Motor neuron (in vitro differentiated cells): Measurements from ENCODE around the gene ZNF433. TPM values are rescaled to one million over a fixed set of nuclear protein-coding genes. Genes with fewer than 3 reads are reported as not detected.

ENCODE experiments used
- ATAC-seq, 8 experiments: fragments of 200-7000 bp; cut with Tn5 transposase; replicated peaks in 6 of 8; 2 replicates each; pipeline ENCODE4 v1.8.0; 2021; ENCODE audit warnings: mild to moderate bottlenecking in 8 of 8, moderate library complexity in 8 of 8
- H3K27ac ChIP-seq, 2 donors: fragments of 250-450 bp; sonication (Bioruptor Pico); 2 replicates each; pipeline ENCODE4 v1.9.0; 2021; ENCODE audit warnings: antibody characterized with exemption in 2 of 2, mild to moderate bottlenecking in 2 of 2, moderate library complexity in 1 of 2
- H3K4me1 ChIP-seq, 2 donors: fragments of 250-450 bp; sonication (Bioruptor Pico); replicated peaks in 1 of 2; 2 replicates each; pipeline ENCODE4 v1.6.1; 2021; ENCODE audit warnings: antibody characterized with exemption in 2 of 2, mild to moderate bottlenecking in 2 of 2, moderate library complexity in 1 of 2
- H3K4me3 ChIP-seq, 5 donors: fragments of 250-450 bp; sonication (Bioruptor Pico); 2 replicates each; pipeline ENCODE4 v1.9.0; 2021; ENCODE audit warnings: antibody characterized with exemption in 5 of 5, mild to moderate bottlenecking in 5 of 5, moderate library complexity in 4 of 5
- WGBS, 10 experiments: fragments of 450-650 bp; shearing (Covaris generic); methylation state at CpG; one replicate each; pipeline ENCODE4 v1.0.0; 2022; 5-methylcytosine and 5-hydroxymethylcytosine counted together
- in situ Hi-C, 9 experiments: fragments of 400-800 bp; cut with MboI; loops; one replicate each; pipeline ENCODE4 v1.15.0; 2021; ENCODE audit warnings: low sequenced_read_pairs in 9 of 9, low pct_unique_long_range_greater_than_20kb in 2 of 9; ENCODE audit not compliant: unreplicated experiment in 9 of 9
- total RNA-seq, 8 experiments: library from RNA; unstranded; fragments of 300-600 nt; gene quantifications; 2 replicates each; pipeline versions ENCODE4 v1.2.3 to v1.2.4, GENCODE V29; 2022

ZNF433 gene
- total RNA-seq, 8 experiments from 2014 or later: 2.1 to 33.8 (median 20.0) TPM

DNA sequence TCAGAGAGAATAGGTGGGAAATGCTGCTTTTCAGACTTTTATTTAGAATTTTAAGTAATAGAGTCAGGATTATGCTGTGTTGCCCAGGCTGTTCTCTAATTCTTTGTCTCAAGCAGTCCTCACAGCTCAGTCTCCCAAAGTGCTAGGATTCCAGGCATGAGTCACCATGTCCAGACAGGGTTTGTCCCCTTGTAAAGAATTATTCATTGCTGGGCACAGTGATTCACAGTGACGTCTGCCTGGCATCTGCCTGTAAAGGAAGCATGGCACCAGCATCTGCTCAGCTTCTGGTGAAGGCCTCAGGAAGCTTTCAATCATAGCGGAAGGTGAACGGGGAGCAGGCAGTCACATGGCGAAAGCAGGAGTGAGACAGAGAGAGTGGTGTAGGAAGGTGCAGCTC, 53.0 kb downstream of the ZNF433 start:
- ATAC-seq: no peak
- Histone ChIP-seq H3K27ac (no peak overlapping the region), H3K4me1 (no peaks in the 10 kb centered on the region), H3K4me3 (no peak overlapping the region)
- in situ Hi-C loops: no loop called here
- 0 to 100% (median 68%) methylated on average over 1 to 4 of the region's 4 CpGs; no CpG with 5 or more reads in 4 of the 10 experiments for WGBS, 10 experiments

DNA sequence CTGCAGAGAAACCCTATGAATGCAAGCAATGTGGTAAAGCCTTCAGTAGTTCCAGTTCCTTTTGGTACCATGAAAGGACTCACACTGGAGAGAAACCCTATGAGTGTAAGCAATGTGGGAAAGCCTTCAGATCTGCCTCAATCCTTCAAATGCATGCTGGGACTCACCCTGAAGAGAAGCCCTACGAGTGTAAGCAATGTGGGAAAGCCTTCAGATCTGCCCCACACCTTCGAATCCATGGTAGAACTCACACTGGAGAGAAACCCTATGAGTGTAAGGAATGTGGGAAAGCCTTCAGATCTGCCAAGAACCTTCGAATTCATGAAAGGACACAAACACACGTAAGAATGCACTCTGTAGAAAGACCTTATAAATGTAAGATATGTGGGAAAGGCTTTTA, 56.0 kb downstream of the ZNF433 start:
- no peak overlapping the region for H3K4me3 ChIP-seq
- no peaks in the 10 kb centered on the region for H3K4me1 ChIP-seq
- in situ Hi-C loops: no loop called here
- H3K27ac ChIP-seq: no peak overlapping the region
- 20 to 100% (median 33%) methylated on average over 1 to 4 of the region's 4 CpGs for WGBS, 10 experiments
- no peak for ATAC-seq

DNA sequence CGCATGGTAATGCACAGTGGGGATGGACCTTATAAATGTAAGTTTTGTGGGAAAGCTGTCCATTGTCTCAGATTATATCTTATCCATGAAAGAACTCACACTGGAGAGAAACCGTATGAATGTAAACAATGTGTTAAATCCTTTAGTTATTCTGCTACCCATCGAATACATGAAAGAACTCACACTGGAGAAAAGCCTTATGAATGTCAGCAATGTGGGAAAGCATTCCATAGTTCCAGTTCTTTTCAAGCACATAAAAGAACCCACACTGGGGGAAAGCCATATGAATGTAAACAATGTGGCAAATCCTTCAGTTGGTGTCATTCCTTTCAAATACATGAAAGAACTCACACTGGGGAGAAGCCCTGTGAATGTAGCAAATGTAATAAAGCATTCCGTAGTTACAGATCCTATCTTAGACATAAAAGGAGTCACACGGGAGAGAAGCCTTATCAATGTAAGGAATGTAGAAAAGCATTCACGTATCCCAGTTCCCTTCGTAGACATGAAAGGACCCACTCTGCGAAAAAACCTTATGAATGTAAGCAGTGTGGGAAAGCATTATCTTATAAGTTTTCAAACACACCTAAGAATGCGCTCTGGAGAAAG, 56.9 kb downstream of the ZNF433 start:
- no peak for ATAC-seq
- WGBS, 10 experiments: 65 to 100% (median 87%) methylated on average over 1 to 9 of the region's 9 CpGs; no CpG with 5 or more reads in 1 of the 10 experiments
- H3K4me3 ChIP-seq: no peak overlapping the region
- no peak overlapping the region for H3K27ac ChIP-seq
- in situ Hi-C loops: no loop called here
- no peaks in the 10 kb centered on the region for H3K4me1 ChIP-seq

DNA sequence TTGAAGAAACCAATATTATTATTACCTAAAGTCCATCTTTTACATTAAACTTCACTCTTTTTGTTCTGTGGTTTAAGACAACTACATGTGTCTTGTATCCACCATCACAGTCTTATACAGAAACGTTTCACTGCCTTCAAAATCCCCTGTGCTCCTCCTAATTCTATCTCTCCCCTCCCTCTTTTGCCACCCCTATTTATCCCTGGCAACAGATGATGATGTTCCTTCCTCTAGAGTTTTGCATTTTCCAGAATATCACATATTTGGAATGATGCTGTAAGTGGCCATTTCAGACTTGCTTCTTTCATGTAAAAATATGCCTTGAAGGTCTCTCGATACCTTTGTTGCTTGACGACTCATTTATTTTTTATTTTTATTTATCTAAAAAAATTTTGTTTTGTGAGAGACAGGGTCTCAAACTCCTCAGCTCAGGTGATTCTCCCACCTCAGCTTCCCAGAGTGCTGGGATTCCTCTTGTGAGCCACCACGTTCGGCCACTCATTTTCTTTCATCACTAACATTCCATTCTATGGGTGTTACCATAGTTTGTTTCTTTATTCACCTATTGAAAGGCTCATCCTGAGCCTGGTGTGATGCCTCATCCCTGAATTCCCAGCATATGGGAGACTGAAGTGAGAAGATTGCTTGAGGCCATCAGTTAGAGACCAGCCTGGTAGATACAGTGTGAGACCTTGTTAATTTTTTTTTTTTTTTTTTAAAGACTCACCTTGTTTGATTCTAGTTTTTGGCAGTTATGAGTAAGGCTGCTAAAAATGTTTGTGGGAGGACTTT, 62.3 kb downstream of the ZNF433 start:
- ATAC-seq: no peak
- no peaks in the 10 kb centered on the region for H3K4me1 ChIP-seq
- in situ Hi-C loops: no loop called here
- 50 to 77% (median 71%) methylated on average over 2 to 5 of the region's 5 CpGs; no CpG with 5 or more reads in 1 of the 10 experiments for WGBS, 10 experiments
- no peak overlapping the region for H3K4me3 ChIP-seq
- H3K27ac ChIP-seq: no peak overlapping the region

DNA sequence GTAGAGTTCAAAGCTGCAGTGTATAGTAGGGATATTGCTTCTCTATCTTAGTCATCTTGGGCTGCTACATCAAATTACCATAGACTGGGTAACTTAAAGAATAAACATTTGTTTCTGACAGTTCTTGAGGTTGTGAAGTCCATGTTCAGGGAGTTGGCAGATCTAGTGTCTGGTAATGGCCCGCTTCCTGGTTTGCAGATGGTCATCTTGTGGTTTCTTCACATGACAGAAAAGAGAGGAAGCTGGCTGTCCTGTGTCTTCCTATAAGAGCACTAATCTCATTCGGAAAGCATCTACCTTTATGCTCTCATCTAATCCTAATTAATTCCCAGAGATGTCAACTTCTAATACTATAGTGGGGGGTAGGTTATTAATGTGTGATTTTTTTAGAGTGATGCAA, 64.4 kb downstream of the ZNF433 start:
- Histone ChIP-seq H3K4me1 (peaks cover 4 to 5% of the 10 kb centered on the region in 2 donors), H3K27ac (no peak overlapping the region), H3K4me3 (no peak overlapping the region)
- WGBS, 10 experiments: 49 to 100% (median 80%) methylated on average over 2 of the region's 2 CpGs; no CpG with 5 or more reads in 4 of the 10 experiments
- in situ Hi-C loops: no loop called here
- no peak for ATAC-seq

DNA sequence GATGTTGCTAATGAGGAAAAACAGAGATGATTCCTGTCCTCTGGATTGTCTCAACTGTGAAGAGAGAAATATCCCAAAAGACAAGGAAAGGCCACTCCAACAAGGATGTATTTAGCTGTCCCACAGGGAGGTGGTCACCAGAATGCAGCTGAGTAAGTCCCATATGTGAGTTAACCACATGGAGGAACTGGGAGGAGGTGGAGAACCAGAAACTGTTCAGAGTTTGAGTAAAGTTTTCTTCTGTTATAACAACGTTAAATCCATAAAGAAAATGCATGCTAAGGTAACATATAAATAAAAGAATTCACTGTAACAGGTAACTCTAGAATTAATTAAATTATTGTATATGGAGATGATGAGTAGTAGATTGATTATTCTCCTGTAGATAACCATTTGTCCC, 65.3 kb downstream of the ZNF433 start:
- no peak for ATAC-seq
- no peak overlapping the region for H3K27ac ChIP-seq
- no peak overlapping the region for H3K4me3 ChIP-seq
- in situ Hi-C loops: no loop called here
- H3K4me1 ChIP-seq: peaks cover 4 to 8% of the 10 kb centered on the region in 2 donors
- 0 to 67% (median 22%) methylated on average over 1 of the region's 1 CpG; no CpG with 5 or more reads in 4 of the 10 experiments for WGBS, 10 experiments

DNA sequence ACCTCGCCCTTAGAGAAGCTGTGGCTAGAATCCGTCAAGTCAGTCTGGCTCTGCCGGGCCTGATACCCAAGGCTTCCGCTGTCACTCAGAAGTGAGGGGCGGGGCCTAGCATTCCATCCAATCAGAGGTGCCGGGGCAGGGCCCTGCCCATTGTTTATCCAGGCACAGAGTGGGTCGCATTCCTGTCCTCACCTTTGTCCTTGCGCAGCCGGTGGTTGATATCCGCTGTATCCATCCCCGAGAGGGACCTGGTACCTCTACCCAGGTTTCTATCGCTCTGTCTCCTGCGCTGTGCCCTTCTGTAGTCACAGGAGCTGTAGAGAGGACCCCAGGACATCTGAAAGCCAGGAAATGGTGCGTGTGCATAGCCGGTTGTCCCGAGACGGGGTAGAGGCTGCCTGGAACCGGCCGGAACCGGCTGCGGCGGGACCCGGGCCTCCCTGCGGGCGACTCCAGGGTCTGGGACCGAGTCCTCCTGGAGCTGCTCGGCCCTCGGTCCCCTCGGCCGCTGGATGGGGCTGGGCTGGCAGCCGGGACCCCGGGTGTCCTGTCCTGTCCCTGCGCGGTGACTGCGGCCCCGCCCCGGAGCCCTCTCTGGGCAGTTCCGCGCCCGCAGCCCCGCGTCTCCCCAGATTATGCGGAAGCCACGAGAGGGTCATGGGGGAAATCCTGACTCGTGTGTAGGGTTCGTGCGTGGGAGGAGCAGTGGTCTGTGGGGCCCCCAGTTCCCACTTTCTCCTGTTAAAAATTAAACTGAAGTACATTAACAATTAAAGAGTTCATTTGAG, 70.4 kb downstream of the ZNF433 start, which contains the start of gene ZNF763:
Gene ZNF763, plus strand, starts transcription at position 183 of the 788 bp plus-strand sequence. Its CDS starts 169 bp downstream, at position 352.
- Histone ChIP-seq H3K4me1 (peaks cover 14 to 15% of the 10 kb centered on the region in 2 donors), H3K27ac (peak within 1 kb of the TSS; percentile 81 to 96), H3K4me3 (peak within 1 kb of the TSS; percentile 50 to 64 (median 54))
- ATAC-seq: peak; percentile 93 to 97 (median 94)
- WGBS, 10 experiments: 0 to 20% (median 2%) methylated on average over 1 to 11 of the region's 47 CpGs; no CpG with 5 or more reads in 1 of the 10 experiments
- in situ Hi-C loops: no loop called here

Other genes with a start within 250 kb of the ZNF433 start
- gene ZNF491, start 237.2 kb downstream of the ZNF433 start, total RNA-seq: 1 to 10 TPM in 6 of 8 experiments, under 1 TPM in 2; 0.87 to 8.6 (median 5.7) TPM
- 10 to 100 TPM in 7 of 8 experiments, 1 to 10 TPM in 1; 7.2 to 20.1 (median 15.9) TPM for gene ZNF440, start 221.4 kb downstream of the ZNF433 start, total RNA-seq
- gene ZNF439, start 187.0 kb downstream of the ZNF433 start, total RNA-seq: 10 to 100 TPM in 4 of 8 experiments, 1 to 10 TPM in 4; 1.7 to 19.2 (median 11.0) TPM
- 10 to 100 TPM in 3 of 8 experiments, 1 to 10 TPM in 5; 2.3 to 13.7 (median 8.5) TPM for gene ZNF69, start 147.9 kb downstream of the ZNF433 start, total RNA-seq
- gene ZNF700, start 110.6 kb downstream of the ZNF433 start, total RNA-seq: 10 to 100 TPM in 7 of 8 experiments, 1 to 10 TPM in 1; 4.3 to 22.7 (median 15.2) TPM
- gene ZNF763, start 70.6 kb downstream of the ZNF433 start, total RNA-seq: 1 to 10 TPM in 7 of 8 experiments, under 1 TPM in 1; 0.99 to 9.6 (median 6.7) TPM
- 1 to 10 TPM in 5 of 8 experiments, under 1 TPM in 1, not detected in 2; 0.36 to 3.0 (median 1.3) TPM for gene ZNF878, start 17.3 kb upstream of the ZNF433 start, total RNA-seq
- gene ZNF844, start 29.1 kb upstream of the ZNF433 start, total RNA-seq: 10 to 100 TPM in 5 of 8 experiments, 1 to 10 TPM in 2, under 1 TPM in 1; 0.22 to 25.3 (median 14.8) TPM
- gene ZNF20, start 104.7 kb upstream of the ZNF433 start, total RNA-seq: 10 to 100 TPM in 5 of 8 experiments, 1 to 10 TPM in 3; 2.2 to 31.9 (median 16.8) TPM
- gene ZNF625, start 121.1 kb upstream of the ZNF433 start, total RNA-seq: 10 to 100 TPM in 6 of 8 experiments, 1 to 10 TPM in 2; 1.6 to 36.3 (median 30.2) TPM
- gene ZNF136, start 127.4 kb upstream of the ZNF433 start, total RNA-seq: 10 to 100 TPM in 4 of 8 experiments, 1 to 10 TPM in 4; 4.7 to 12.4 (median 10.5) TPM